Measurements from ENCODE around the gene SRSF3. TPM values are rescaled to one million over a fixed set of nuclear protein-coding genes. Genes with fewer than 3 reads are reported as not detected.
"Not testable (repeated sequence)": the region's sequence is repeated elsewhere in the genome, so short reads cannot be mapped to it uniquely, and the experiment has no call there.

Gene SRSF3
- total and polyA plus RNA-seq, 9 of the 15 experiments (the other 6 are each of a cell fraction or from before 2014, with no cell fraction given) = 337 to 1,200 (median 518) TPM

DNA sequence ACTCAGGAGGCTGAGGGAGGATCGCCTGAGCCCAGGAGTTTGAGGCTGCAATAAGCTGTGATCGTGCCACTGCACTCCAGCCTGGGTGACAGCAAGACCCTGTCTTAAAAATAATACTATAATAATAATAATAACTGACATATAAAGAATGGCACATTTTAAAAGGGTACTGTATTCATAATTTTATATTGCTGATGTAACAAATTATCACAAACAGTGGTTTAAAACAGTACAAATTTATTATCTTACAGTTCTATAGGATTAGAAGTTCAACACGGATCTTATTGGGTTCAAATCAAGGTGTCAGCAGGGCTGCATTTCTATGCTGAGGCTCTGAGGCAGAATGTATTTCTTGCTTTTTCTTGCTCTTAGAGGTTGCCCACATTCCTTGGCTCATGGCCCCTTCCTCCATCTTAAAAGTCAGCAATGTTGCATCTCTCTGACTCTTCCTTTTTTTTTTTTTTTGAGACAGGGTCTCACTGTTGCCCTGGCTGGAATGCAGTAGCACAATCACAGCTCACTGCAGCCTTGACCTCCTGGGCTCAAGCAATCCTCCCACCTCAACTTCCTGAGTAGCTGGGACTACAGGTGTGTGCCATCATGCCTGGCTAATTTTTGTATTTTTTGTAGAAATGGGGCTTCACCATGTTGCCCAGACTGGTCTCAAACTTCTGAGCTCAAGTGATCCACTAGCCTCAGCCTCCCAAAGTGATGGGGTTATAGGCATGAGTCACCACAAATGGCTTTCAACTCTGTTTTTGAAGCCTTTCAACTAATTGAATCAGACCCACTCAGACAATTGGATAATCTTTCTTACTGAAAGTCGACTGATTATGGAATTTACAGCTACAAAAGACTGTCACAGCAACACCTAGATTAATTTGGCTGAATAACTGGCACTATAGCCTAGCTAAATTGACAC is 22.8 kb upstream of the SRSF3 start (continued):
- TF ChIP-seq, protein P1, sequence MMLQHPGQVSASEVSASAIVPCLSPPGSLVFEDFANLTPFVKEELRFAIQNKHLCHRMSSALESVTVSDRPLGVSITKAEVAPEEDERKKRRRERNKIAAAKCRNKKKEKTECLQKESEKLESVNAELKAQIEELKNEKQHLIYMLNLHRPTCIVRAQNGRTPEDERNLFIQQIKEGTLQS (IDR thresholded peaks at IDR 0.05) = peak; percentile 52
- TF ChIP-seq, protein P1 (CRISPR knock-in tag; conservative IDR thresholded peaks at IDR 0.05) = no peak
- TF ChIP-seq RFX1 (IDR thresholded peaks at IDR 0.05) (no peak), ZNF316 (IDR thresholded peaks at IDR 0.05) (peak; percentile 85)

DNA sequence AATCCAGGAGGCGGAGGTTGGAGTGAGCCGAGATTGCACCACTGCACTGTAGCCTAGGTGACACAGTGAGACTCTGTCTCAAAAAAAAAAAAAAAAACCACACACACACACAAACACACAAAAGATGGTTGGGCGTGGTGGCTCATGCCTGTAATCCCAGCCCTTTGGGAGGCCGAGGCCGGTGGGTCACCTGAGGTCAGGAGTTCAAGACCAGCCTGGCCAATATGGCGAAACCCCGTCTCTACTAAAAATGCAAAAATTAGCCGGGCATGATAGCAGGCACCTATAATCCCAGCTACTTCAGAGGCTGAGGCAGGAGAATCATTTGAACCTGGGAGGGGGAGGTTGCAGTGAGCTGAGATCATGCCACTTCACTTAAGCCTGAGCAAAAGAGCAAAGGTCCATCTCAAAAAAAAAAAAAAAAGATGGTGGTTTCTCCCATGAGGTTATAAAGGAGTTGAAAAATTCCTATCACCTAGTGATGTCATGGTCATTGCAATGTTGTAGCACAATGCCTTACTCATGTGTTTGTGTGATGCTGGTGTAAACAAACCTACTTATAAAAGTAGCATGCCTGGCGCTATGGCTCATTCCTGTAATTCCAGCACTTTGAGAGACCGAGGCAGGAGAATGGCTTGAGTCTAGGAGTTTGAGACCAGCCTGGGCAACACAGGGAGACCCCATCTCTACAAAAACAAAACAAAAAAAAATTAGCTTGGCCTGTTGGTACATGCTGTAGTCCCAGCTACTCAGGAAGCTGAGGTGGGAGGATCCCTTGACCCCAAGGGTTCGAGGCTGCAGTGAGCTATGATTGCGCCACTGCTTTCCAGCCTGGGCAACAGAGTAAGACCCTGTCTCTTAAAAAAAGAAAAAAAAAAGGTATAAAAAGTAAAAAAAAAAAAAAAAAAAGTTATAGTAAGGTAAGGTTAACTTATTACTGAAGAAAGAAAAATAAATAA is 21.5 kb upstream of the SRSF3 start:
- WGBS (ENCODE audit: insufficient coverage, low coverage, missing lambda C conversion rate) = 67% methylated on average over 12 of the region's 12 CpGs
- BruUV-seq (replicated peaks); intact Hi-C loops (cut with micrococcal nuclease); H3K9me3 ChIP-seq (replicated peaks; ENCODE audit: control insufficient read depth, insufficient read depth, low read depth, low read length); ATAC-seq; H3K4me1 ChIP-seq (replicated peaks in 1 of 2; ENCODE audit: control insufficient read depth in 2 of 2, insufficient read depth in 2 of 2, low read length in 2 of 2); in situ Hi-C loops (cut with MboI); H3K4me2 ChIP-seq (ENCODE audit: insufficient read depth, low read length); H4K20me1 ChIP-seq (replicated peaks; ENCODE audit: control insufficient read depth, insufficient read depth, low read length); CTCF ChIA-PET (ENCODE audit: low intra/inter-chr PET ratio); H3K9ac ChIP-seq (ENCODE audit: insufficient read depth in 1 of 2, low read depth in 2 of 2, low read length in 2 of 2); FAIRE-seq; H3K79me2 ChIP-seq (ENCODE audit: control insufficient read depth, insufficient read depth, low read length); DNase-seq (ENCODE audit: extremely low read depth in 1 of 4, low spot score in 3 of 4); H3K4me3 ChIP-seq; H3K9me1 ChIP-seq (ENCODE audit: control insufficient read depth, insufficient read depth, low read length); H3K27me3 ChIP-seq (ENCODE audit: control insufficient read depth in 2 of 2, insufficient read depth in 2 of 2, low read length in 2 of 2); H3K36me3 ChIP-seq (ENCODE audit: control insufficient read depth, insufficient read depth, low read length); H3K27ac ChIP-seq (ENCODE audit: extremely low read depth, low read depth, low read length); H2AFZ ChIP-seq (ENCODE audit: low read depth, low read length): not testable (repeated sequence)
- POLR2A ChIA-PET = interaction anchor here (0.6 to 2.1 kb wide), 4 partner anchors 12 to 27 kb away, joined by 3 to 5 read pairs (median 4); no protein-coding TSS in a partner anchor
- TF ChIP-seq, protein P2, sequence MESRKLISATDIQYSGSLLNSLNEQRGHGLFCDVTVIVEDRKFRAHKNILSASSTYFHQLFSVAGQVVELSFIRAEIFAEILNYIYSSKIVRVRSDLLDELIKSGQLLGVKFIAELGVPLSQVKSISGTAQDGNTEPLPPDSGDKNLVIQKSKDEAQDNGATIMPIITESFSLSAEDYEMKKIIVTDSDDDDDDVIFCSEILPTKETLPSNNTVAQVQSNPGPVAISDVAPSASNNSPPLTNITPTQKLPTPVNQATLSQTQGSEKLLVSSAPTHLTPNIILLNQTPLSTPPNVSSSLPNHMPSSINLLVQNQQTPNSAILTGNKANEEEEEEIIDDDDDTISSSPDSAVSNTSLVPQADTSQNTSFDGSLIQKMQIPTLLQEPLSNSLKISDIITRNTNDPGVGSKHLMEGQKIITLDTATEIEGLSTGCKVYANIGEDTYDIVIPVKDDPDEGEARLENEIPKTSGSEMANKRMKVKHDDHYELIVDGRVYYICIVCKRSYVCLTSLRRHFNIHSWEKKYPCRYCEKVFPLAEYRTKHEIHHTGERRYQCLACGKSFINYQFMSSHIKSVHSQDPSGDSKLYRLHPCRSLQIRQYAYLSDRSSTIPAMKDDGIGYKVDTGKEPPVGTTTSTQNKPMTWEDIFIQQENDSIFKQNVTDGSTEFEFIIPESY (CRISPR knock-in tag; IDR thresholded peaks at IDR 0.05) = peak; percentile 24; the same call in 1 of the 2 replicates
- TF ChIP-seq, protein P1 (IDR thresholded peaks at IDR 0.05) = peak; percentile 36
- TF ChIP-seq, protein P1 (CRISPR knock-in tag; conservative IDR thresholded peaks at IDR 0.05) = not testable (repeated sequence)
- peak; percentile 75 for TF ChIP-seq ZNF121 (CRISPR knock-in tag; conservative IDR thresholded peaks at IDR 0.05)
